ENCODE data around the gene PRKACB. TPM values are rescaled to one million over a fixed set of nuclear protein-coding genes. Genes with fewer than 3 reads are reported as not detected.

The PRKACB gene
- total RNA-seq, 1 donor from 2014 or later: 43.1 TPM

DNA sequence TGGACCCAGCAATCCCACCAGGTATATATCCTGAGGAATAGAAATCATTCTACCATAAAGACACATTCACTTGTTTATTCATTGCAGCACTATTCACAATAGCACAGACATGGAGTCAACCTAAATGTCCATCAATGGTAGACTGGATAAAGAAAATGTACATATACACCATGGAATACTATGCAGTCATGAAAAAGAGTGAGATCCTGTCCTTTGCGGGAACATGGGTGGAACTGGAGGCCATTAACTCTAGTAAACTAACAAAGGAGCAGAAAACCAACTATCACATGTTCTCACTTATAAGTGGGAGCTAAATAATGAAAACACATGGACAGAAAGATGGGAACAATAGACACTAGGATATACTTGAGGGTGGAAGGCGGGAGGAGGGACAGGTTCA, 36.1 kb upstream of the PRKACB start:
- peaks cover 6% of the 10 kb centered on the region for H3K36me3 Mint-ChIP-seq (ENCODE audit: low read depth)
- H3K27ac Mint-ChIP-seq (ENCODE audit: unreplicated experiment): no peak overlapping the region
- TF ChIP-seq, protein P1, sequence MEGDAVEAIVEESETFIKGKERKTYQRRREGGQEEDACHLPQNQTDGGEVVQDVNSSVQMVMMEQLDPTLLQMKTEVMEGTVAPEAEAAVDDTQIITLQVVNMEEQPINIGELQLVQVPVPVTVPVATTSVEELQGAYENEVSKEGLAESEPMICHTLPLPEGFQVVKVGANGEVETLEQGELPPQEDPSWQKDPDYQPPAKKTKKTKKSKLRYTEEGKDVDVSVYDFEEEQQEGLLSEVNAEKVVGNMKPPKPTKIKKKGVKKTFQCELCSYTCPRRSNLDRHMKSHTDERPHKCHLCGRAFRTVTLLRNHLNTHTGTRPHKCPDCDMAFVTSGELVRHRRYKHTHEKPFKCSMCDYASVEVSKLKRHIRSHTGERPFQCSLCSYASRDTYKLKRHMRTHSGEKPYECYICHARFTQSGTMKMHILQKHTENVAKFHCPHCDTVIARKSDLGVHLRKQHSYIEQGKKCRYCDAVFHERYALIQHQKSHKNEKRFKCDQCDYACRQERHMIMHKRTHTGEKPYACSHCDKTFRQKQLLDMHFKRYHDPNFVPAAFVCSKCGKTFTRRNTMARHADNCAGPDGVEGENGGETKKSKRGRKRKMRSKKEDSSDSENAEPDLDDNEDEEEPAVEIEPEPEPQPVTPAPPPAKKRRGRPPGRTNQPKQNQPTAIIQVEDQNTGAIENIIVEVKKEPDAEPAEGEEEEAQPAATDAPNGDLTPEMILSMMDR (IDR thresholded peaks at IDR 0.05): no peak
- H3K9me3 Mint-ChIP-seq (ENCODE audit: low read depth): peaks cover 9% of the 10 kb centered on the region
- no peak overlapping the region for H3K4me3 Mint-ChIP-seq (ENCODE audit: unreplicated experiment)
- H3K4me1 Mint-ChIP-seq (ENCODE audit: low read depth): peaks cover 30% of the 10 kb centered on the region
- H3K27me3 Mint-ChIP-seq (ENCODE audit: low read depth): no peaks in the 10 kb centered on the region
- DNase-seq (ENCODE audit: low spot score): no peak

GRCh38 chr1:84108900-84109578, 35.0 kb upstream of the PRKACB start:
- no peak overlapping the region for H3K4me3 Mint-ChIP-seq (ENCODE audit: unreplicated experiment)
- H3K4me1 Mint-ChIP-seq (ENCODE audit: low read depth): peaks cover 19% of the 10 kb centered on the region
- no peak overlapping the region for H3K27ac Mint-ChIP-seq (ENCODE audit: unreplicated experiment)
- no peak for DNase-seq (ENCODE audit: low spot score)
- TF ChIP-seq, protein P1 (IDR thresholded peaks at IDR 0.05): no peak
- peaks cover 6% of the 10 kb centered on the region for H3K36me3 Mint-ChIP-seq (ENCODE audit: low read depth)
- peaks cover 9% of the 10 kb centered on the region for H3K9me3 Mint-ChIP-seq (ENCODE audit: low read depth)
- H3K27me3 Mint-ChIP-seq (ENCODE audit: low read depth): no peaks in the 10 kb centered on the region

GRCh38 chr1:84110629-84111028, 33.4 kb upstream of the PRKACB start:
- TF ChIP-seq, protein P1 (IDR thresholded peaks at IDR 0.05): no peak
- H3K27me3 Mint-ChIP-seq (ENCODE audit: low read depth): no peaks in the 10 kb centered on the region
- peaks cover 14% of the 10 kb centered on the region for H3K4me1 Mint-ChIP-seq (ENCODE audit: low read depth)
- H3K4me3 Mint-ChIP-seq (ENCODE audit: unreplicated experiment): no peak overlapping the region
- peaks cover 9% of the 10 kb centered on the region for H3K9me3 Mint-ChIP-seq (ENCODE audit: low read depth)
- H3K36me3 Mint-ChIP-seq (ENCODE audit: low read depth): peaks cover 6% of the 10 kb centered on the region
- no peak for DNase-seq (ENCODE audit: low spot score)
- H3K27ac Mint-ChIP-seq (ENCODE audit: unreplicated experiment): no peak overlapping the region

- Mint-ChIP-seq H3K9me3 (ENCODE audit: low read depth) (no peaks in the 10 kb centered on the region), H3K27ac (ENCODE audit: unreplicated experiment) (no peak overlapping the region), H3K36me3 (ENCODE audit: low read depth) (no peaks in the 10 kb centered on the region), H3K4me1 (ENCODE audit: low read depth) (peaks cover 10% of the 10 kb centered on the region), H3K27me3 (ENCODE audit: low read depth) (no peaks in the 10 kb centered on the region), H3K4me3 (ENCODE audit: unreplicated experiment) (no peak overlapping the region)
- TF ChIP-seq, protein P1 (IDR thresholded peaks at IDR 0.05): no peak
- DNase-seq (ENCODE audit: low spot score): no peak
These were observed 27.5 kb upstream of the PRKACB start for GRCh38 chr1:84116558-84116957.

DNA sequence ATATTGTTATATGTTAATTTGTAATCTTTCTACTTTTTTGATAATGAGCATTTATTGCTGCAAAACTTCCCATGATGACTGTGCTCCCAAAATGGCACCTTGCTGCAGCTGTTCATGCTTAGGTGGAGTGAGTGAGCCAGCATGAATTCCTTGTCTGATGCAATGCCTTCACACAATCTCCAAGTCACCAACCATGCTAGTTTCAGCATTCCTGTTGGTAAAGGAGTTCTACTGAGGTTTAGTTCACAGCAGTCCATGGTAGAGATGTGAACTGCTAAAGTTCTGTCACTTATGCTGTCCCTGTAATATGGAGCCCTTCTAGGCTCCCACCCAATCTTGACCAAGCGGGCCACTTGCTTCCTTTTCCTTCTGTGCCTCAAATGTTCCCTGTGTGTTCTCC, 26.2 kb upstream of the PRKACB start:
- H3K27me3 Mint-ChIP-seq (ENCODE audit: low read depth): no peaks in the 10 kb centered on the region
- H3K27ac Mint-ChIP-seq (ENCODE audit: unreplicated experiment): peak overlapping the region; percentile 8
- TF ChIP-seq, protein P1 (IDR thresholded peaks at IDR 0.05): no peak
- no peak overlapping the region for H3K4me3 Mint-ChIP-seq (ENCODE audit: unreplicated experiment)
- peaks cover 6% of the 10 kb centered on the region for H3K4me1 Mint-ChIP-seq (ENCODE audit: low read depth)
- H3K9me3 Mint-ChIP-seq (ENCODE audit: low read depth): no peaks in the 10 kb centered on the region
- H3K36me3 Mint-ChIP-seq (ENCODE audit: low read depth): no peaks in the 10 kb centered on the region
- no peak for DNase-seq (ENCODE audit: low spot score)
